ENCODE measurements around the gene STMP1. TPM values are rescaled to one million over a fixed set of nuclear protein-coding genes. Genes with fewer than 3 reads are reported as not detected.

Gene STMP1
- polyA plus RNA-seq, 1 donor: 46.7 TPM

DNA sequence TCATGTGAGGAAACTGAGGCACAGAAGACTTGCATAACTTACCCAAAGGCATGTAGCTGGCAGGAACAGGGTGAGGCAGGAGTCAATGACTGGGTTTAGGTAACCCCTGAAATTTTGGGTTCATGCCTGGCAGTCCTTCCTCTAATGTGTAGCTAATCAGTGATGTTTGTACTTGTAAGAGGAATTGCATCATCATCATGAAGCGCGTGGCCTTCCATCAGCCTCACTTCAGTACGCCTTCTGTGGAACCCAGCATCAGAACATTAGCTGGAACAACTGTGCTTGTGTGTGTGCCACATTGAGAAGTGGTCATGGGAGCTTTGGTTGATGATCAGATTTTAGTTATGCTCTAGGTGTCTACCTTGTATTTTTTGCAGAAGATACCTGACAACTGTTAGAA, 18.2 kb upstream of the STMP1 start:
- DNase-seq: no peak
- H3K27ac ChIP-seq (ENCODE audit: low read length): no peak overlapping the region
- H3K4me1 ChIP-seq (ENCODE audit: control insufficient read depth, insufficient read depth, low read length): no peaks in the 10 kb centered on the region
- WGBS (ENCODE audit: insufficient coverage, low lambda C conversion rate): no CpG with 5 or more reads among the region's 3 CpGs
- no peaks in the 10 kb centered on the region for H3K9me3 ChIP-seq (ENCODE audit: control insufficient read depth, low read depth, low read length)
- peaks cover 46% of the 10 kb centered on the region for H3K36me3 ChIP-seq (ENCODE audit: control insufficient read depth, insufficient read depth, low read length)
- H3K27me3 ChIP-seq (ENCODE audit: control insufficient read depth, insufficient read depth, low read length): no peaks in the 10 kb centered on the region
- H3K4me3 ChIP-seq (ENCODE audit: low read length): no peak overlapping the region

GRCh38 chr7:135644729-135645128, 17.6 kb upstream of the STMP1 start:
- no peak overlapping the region for H3K4me3 ChIP-seq (ENCODE audit: low read length)
- no peaks in the 10 kb centered on the region for H3K4me1 ChIP-seq (ENCODE audit: control insufficient read depth, insufficient read depth, low read length)
- DNase-seq: no peak
- no peaks in the 10 kb centered on the region for H3K9me3 ChIP-seq (ENCODE audit: control insufficient read depth, low read depth, low read length)
- H3K27me3 ChIP-seq (ENCODE audit: control insufficient read depth, insufficient read depth, low read length): no peaks in the 10 kb centered on the region
- peaks cover 46% of the 10 kb centered on the region for H3K36me3 ChIP-seq (ENCODE audit: control insufficient read depth, insufficient read depth, low read length)
- WGBS (ENCODE audit: insufficient coverage, low lambda C conversion rate): 100% methylated on average over 1 of the region's 3 CpGs
- no peak overlapping the region for H3K27ac ChIP-seq (ENCODE audit: low read length)

DNA sequence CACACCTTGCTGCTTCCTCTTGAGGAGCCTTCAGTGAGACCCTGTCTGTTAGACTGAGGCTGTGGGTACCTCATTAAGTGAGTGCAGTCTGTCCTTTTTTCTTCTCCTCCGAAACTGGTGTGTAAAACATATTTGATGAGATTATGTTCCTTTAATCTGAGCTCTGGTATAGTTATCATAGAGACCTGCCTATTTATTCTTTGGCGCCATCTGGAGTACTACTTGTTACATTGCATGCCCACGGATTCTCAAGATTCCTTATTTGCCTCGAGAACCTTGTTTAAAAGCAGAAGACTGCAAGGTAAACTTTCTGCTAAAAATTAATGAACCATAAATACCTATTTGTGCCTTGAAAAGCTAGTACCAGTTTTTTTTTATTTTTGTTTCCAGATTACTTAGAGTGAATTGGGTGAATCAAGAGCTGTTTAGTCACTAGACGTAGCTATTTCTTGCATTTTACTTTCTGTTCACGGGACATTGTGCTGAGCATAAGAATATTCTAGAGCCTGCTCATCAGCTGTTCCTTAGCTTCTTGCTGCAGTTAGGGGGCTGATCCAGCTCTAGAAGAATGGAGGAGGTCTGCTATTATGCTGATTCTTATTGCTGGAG, 16.9 kb upstream of the STMP1 start:
- H3K9me3 ChIP-seq (ENCODE audit: control insufficient read depth, low read depth, low read length): no peaks in the 10 kb centered on the region
- H3K4me3 ChIP-seq (ENCODE audit: low read length): no peak overlapping the region
- no peaks in the 10 kb centered on the region for H3K27me3 ChIP-seq (ENCODE audit: control insufficient read depth, insufficient read depth, low read length)
- WGBS (ENCODE audit: insufficient coverage, low lambda C conversion rate): 17% methylated on average over 1 of the region's 6 CpGs
- H3K4me1 ChIP-seq (ENCODE audit: control insufficient read depth, insufficient read depth, low read length): no peaks in the 10 kb centered on the region
- peak in 1 of 2 donors; percentile 22 for DNase-seq
- H3K27ac ChIP-seq (ENCODE audit: low read length): no peak overlapping the region
- H3K36me3 ChIP-seq (ENCODE audit: control insufficient read depth, insufficient read depth, low read length): peaks cover 43% of the 10 kb centered on the region

GRCh38 chr7:135647755-135648154, 14.6 kb upstream of the STMP1 start:
- DNase-seq: no peak
- Histone ChIP-seq H3K27ac (ENCODE audit: low read length) (no peak overlapping the region), H3K4me1 (ENCODE audit: control insufficient read depth, insufficient read depth, low read length) (no peaks in the 10 kb centered on the region), H3K27me3 (ENCODE audit: control insufficient read depth, insufficient read depth, low read length) (no peaks in the 10 kb centered on the region), H3K36me3 (ENCODE audit: control insufficient read depth, insufficient read depth, low read length) (peaks cover 36% of the 10 kb centered on the region), H3K9me3 (ENCODE audit: control insufficient read depth, low read depth, low read length) (no peaks in the 10 kb centered on the region), H3K4me3 (ENCODE audit: low read length) (no peak overlapping the region)
- no CpG with 5 or more reads among the region's 1 CpG for WGBS (ENCODE audit: insufficient coverage, low lambda C conversion rate)

DNA sequence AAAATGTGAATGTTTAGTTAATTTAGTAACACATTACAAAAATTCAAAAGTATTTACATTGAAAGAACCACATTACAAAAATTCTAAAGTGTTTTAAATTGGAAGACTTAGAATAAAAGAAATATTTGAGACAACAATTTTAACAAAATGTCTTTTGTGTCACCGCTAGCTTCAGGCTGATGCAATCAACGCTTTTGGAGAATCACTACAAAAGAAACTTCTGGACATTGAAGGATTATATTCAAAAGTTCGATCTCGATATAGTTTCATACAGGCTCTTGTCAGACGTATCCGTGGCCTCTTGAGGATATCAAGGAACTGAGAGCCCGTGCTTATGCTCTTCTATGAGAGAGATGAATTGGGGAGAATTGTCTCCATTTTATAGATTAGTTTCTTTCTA, 14.1 kb upstream of the STMP1 start:
- peaks cover 33% of the 10 kb centered on the region for H3K36me3 ChIP-seq (ENCODE audit: control insufficient read depth, insufficient read depth, low read length)

DNA sequence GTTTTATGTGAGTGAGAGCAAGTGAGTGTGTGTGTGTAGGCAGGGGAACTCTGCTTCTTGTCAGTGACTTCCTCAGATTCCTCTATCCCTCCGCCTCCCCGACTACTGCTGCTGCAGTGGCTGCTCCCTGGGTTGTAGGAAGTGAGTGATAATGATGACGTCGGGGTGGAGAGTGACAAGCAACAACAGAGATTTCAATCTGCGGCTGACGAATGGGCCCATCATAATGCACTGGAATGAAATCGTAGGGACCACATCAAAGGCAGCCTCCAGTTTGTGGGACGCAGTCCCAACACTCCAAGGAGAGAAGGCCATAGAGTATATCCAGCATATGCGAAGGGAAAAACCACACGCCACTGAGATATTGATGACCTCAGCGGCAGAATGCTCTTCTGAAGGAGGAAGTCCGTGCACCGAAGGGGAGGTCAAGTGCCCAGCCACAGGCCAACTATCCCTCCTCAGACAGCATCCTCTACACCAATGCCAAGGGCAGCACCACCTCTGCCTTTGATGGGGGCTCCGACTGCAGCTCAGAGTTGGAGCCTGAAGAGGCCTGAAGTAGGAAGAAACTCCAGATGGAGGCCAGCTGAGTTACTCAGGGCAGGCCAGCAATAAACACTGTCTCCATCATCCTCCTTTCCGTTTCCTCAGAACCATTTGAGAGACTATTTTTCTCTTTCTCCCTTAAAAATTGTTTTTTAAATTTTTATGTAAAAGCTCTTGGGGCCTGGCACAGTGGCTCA, 11.3 kb upstream of the STMP1 start:
- DNase-seq: peak in 1 of 2 donors; percentile 19

More for the DNA sequence above, 14.1 kb upstream of the STMP1 start:
- Histone ChIP-seq H3K27me3 (ENCODE audit: control insufficient read depth, insufficient read depth, low read length) (no peaks in the 10 kb centered on the region), H3K27ac (ENCODE audit: low read length) (no peak overlapping the region), H3K4me3 (ENCODE audit: low read length) (no peak overlapping the region), H3K4me1 (ENCODE audit: control insufficient read depth, insufficient read depth, low read length) (no peaks in the 10 kb centered on the region), H3K9me3 (ENCODE audit: control insufficient read depth, low read depth, low read length) (no peaks in the 10 kb centered on the region)
- no peak for DNase-seq
- whole genome bisulfite sequencing (ENCODE audit: insufficient coverage, low lambda C conversion rate): 94% methylated on average over 3 of the region's 7 CpGs

DNA sequence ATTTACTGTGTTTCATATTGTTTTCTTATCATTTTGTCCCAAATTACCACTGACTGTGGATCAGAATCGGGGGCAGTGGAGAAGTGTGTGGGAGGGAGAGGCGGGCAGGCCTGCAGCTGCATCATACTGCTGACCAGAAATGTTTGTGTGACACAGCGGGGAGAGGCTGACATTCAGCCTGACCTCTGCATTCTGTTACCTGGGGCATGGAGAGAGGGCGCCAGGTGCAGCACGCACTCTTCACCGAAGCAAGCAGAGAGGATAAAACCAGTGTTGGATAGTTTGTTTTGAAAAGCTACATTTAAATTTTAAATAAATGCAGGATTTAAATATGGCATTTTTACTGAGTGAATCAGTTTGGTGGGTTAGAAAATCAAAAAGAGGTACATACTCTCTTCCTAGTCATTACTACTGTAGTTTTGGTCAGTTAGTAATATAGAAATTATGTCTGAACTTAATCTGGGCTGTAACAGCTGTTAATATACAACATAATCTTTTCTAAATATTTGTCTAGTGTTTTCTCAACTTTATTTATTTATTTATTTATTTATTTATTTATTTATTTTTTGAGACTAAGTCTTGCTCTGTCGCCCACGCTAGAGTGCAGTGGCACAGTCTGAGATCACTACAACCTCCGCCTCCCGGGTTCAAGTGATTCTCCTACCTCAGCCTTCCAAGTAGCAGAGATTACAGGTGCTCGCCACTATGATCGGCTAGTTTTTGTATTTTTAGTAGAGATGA, 8.8 kb upstream of the STMP1 start:
- H3K27me3 ChIP-seq (ENCODE audit: control insufficient read depth, insufficient read depth, low read length): no peaks in the 10 kb centered on the region
- no peak overlapping the region for H3K27ac ChIP-seq (ENCODE audit: low read length)
- 82% methylated on average over 2 of the region's 12 CpGs for WGBS (ENCODE audit: insufficient coverage, low lambda C conversion rate)
- no peaks in the 10 kb centered on the region for H3K4me1 ChIP-seq (ENCODE audit: control insufficient read depth, insufficient read depth, low read length)
- no peak for DNase-seq
- H3K4me3 ChIP-seq (ENCODE audit: low read length): no peak overlapping the region
- H3K9me3 ChIP-seq (ENCODE audit: control insufficient read depth, low read depth, low read length): no peaks in the 10 kb centered on the region
- no peaks in the 10 kb centered on the region for H3K36me3 ChIP-seq (ENCODE audit: control insufficient read depth, insufficient read depth, low read length)

More for the DNA sequence above, 11.3 kb upstream of the STMP1 start:
- Histone ChIP-seq H3K27me3 (ENCODE audit: control insufficient read depth, insufficient read depth, low read length) (no peaks in the 10 kb centered on the region), H3K27ac (ENCODE audit: low read length) (no peak overlapping the region), H3K9me3 (ENCODE audit: control insufficient read depth, low read depth, low read length) (no peaks in the 10 kb centered on the region), H3K4me3 (ENCODE audit: low read length) (no peak overlapping the region), H3K36me3 (ENCODE audit: control insufficient read depth, insufficient read depth, low read length) (peaks cover 15% of the 10 kb centered on the region), H3K4me1 (ENCODE audit: control insufficient read depth, insufficient read depth, low read length) (no peaks in the 10 kb centered on the region)
- 63% methylated on average over 1 of the region's 15 CpGs for whole genome bisulfite sequencing (ENCODE audit: insufficient coverage, low lambda C conversion rate)

DNA sequence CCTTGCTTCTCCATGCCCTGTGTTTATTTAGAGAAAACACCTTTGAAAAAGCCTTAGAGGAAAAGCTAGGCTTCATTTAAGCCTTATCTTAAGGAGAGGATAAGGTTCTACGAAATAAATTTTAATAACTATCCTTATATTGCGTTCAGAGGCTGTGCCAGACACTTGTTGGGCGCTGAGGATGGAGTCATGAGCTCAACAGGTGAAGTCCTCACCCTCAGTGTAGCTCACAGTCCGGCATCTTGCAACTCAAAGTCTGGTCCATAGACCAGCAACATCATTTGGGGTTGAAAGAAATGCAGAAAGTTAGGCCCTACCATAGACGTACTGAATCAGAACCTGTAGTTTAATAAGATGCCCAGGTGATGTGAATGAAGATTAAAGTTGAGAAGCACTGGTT, 3.8 kb upstream of the STMP1 start:
- Histone ChIP-seq H3K9me3 (ENCODE audit: control insufficient read depth, low read depth, low read length) (no peaks in the 10 kb centered on the region), H3K27me3 (ENCODE audit: control insufficient read depth, insufficient read depth, low read length) (no peaks in the 10 kb centered on the region), H3K4me3 (ENCODE audit: low read length) (no peak overlapping the region), H3K36me3 (ENCODE audit: control insufficient read depth, insufficient read depth, low read length) (no peaks in the 10 kb centered on the region), H3K27ac (ENCODE audit: low read length) (no peak overlapping the region), H3K4me1 (ENCODE audit: control insufficient read depth, insufficient read depth, low read length) (peaks cover 7% of the 10 kb centered on the region)
- DNase-seq: no peak
- WGBS (ENCODE audit: insufficient coverage, low lambda C conversion rate): no CpG with 5 or more reads among the region's 5 CpGs

DNA sequence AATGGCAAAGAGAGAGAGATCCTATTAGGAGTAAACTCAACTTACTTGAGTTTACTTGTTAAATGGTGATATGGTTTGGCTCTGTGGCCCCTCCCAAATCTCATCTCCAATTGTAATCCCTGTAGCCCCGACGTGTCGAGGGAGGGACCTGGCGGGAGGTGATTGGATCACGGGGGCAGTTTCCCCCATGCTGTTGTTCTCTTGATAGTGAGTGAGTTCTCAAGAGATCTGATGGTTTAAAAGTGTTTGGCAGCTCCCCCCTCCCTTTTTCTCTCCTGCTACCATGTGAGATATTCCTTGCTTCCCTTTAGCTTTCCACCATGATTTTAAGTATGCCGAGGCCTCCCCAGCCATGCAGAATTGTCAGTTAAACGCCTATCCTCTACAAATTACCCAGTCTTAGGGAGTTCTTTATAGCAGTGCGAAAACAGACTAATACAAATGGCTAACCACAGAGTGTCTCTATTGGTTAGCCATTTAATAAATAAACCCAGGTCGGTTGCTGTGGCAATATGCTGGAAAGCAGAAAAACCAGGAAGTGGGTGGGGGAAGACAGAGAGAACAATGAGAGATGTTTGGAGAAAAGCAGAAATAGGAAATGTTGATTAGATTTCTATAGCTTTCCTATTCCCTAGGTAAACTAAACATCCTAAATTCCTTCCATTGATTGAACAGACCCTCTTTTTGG, 3.0 kb upstream of the STMP1 start:
- Histone ChIP-seq H3K4me1 (ENCODE audit: control insufficient read depth, insufficient read depth, low read length) (peaks cover 9% of the 10 kb centered on the region), H3K9me3 (ENCODE audit: control insufficient read depth, low read depth, low read length) (no peaks in the 10 kb centered on the region), H3K36me3 (ENCODE audit: control insufficient read depth, insufficient read depth, low read length) (no peaks in the 10 kb centered on the region), H3K27ac (ENCODE audit: low read length) (no peak overlapping the region), H3K4me3 (ENCODE audit: low read length) (no peak overlapping the region), H3K27me3 (ENCODE audit: control insufficient read depth, insufficient read depth, low read length) (no peaks in the 10 kb centered on the region)
- DNase-seq: no peak
- 61% methylated on average over 3 of the region's 9 CpGs for WGBS (ENCODE audit: insufficient coverage, low lambda C conversion rate)
